Measurements from ENCODE around the gene TRIM62.

TRIM62 gene

DNA sequence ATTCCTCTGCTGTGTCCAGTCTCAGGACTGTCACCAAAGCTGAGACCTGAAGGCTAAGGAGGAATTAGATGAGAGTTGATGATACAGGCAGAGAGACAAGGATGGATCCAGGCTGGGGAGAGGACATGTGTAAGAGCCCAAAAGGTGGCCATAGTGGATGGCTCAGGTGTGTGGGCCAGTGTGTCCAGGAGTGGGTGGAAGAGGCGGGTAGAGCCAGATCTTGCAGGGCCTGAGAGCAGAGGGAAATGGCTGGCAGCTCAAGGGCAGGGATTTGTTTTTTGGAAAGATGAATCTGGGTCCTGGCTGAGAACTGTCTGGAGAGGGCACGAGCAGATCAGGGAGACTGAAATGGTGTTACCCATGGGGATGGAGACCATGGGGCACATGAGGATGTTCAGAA lies 62.8 kb downstream of the TRIM62 start:
- no peak for ATAC-seq
- no peak for TF ChIP-seq ESRRG (CRISPR knock-in tag; IDR thresholded peaks at IDR 0.05)
- TF ChIP-seq TCF4 (CRISPR knock-in tag; IDR thresholded peaks at IDR 0.05; ENCODE audit: borderline replicate concordance): no peak
- no peak for TF ChIP-seq SNAI2 (CRISPR knock-in tag; IDR thresholded peaks at IDR 0.05)
- no peak for TF ChIP-seq ARNTL (CRISPR knock-in tag; IDR thresholded peaks at IDR 0.05; ENCODE audit: borderline replicate concordance, low read depth)
- TF ChIP-seq ZC3H10 (CRISPR knock-in tag; IDR thresholded peaks at IDR 0.05): no peak
- no peak for TF ChIP-seq GLIS3 (CRISPR knock-in tag; IDR thresholded peaks at IDR 0.05)
- TF ChIP-seq PPARA (CRISPR knock-in tag; IDR thresholded peaks at IDR 0.05; ENCODE audit: borderline replicate concordance): no peak
- TF ChIP-seq ISL1 (CRISPR knock-in tag; IDR thresholded peaks at IDR 0.05): no peak

DNA sequence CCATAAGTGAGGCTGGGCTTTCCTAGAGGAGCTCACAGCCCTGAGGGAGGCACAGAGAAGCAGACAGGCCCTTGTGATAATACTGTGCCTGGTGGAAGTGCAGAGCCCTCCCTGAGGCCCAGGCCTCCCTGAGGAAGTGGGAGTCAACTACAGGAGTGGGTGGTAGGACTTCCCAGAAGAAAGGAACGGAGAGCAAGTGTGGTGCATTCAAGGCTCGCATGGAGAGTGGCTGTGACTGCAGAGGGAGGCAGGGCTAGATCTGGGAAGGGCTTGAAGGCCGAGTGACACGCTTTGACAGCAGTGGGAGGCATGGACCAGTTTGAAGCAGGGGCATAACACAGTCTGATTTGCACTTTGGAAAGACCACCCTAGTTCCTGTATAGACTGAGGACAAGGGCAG lies 63.6 kb downstream of the TRIM62 start:
- no peak for ATAC-seq
- TF ChIP-seq ZFP3 (CRISPR knock-in tag; IDR thresholded peaks at IDR 0.05) (no peak), OSR1 (CRISPR knock-in tag; IDR thresholded peaks at IDR 0.05) (no peak), ZNF70 (CRISPR knock-in tag; IDR thresholded peaks at IDR 0.05) (no peak), RARB (CRISPR knock-in tag; IDR thresholded peaks at IDR 0.05) (no peak), CSDC2 (CRISPR knock-in tag; IDR thresholded peaks at IDR 0.05) (no peak)
- TF ChIP-seq, protein P1, sequence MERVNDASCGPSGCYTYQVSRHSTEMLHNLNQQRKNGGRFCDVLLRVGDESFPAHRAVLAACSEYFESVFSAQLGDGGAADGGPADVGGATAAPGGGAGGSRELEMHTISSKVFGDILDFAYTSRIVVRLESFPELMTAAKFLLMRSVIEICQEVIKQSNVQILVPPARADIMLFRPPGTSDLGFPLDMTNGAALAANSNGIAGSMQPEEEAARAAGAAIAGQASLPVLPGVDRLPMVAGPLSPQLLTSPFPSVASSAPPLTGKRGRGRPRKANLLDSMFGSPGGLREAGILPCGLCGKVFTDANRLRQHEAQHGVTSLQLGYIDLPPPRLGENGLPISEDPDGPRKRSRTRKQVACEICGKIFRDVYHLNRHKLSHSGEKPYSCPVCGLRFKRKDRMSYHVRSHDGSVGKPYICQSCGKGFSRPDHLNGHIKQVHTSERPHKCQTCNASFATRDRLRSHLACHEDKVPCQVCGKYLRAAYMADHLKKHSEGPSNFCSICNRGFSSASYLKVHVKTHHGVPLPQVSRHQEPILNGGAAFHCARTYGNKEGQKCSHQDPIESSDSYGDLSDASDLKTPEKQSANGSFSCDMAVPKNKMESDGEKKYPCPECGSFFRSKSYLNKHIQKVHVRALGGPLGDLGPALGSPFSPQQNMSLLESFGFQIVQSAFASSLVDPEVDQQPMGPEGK (CRISPR knock-in tag; IDR thresholded peaks at IDR 0.05; ENCODE audit: borderline replicate concordance): no peak
- TF ChIP-seq, protein P2, sequence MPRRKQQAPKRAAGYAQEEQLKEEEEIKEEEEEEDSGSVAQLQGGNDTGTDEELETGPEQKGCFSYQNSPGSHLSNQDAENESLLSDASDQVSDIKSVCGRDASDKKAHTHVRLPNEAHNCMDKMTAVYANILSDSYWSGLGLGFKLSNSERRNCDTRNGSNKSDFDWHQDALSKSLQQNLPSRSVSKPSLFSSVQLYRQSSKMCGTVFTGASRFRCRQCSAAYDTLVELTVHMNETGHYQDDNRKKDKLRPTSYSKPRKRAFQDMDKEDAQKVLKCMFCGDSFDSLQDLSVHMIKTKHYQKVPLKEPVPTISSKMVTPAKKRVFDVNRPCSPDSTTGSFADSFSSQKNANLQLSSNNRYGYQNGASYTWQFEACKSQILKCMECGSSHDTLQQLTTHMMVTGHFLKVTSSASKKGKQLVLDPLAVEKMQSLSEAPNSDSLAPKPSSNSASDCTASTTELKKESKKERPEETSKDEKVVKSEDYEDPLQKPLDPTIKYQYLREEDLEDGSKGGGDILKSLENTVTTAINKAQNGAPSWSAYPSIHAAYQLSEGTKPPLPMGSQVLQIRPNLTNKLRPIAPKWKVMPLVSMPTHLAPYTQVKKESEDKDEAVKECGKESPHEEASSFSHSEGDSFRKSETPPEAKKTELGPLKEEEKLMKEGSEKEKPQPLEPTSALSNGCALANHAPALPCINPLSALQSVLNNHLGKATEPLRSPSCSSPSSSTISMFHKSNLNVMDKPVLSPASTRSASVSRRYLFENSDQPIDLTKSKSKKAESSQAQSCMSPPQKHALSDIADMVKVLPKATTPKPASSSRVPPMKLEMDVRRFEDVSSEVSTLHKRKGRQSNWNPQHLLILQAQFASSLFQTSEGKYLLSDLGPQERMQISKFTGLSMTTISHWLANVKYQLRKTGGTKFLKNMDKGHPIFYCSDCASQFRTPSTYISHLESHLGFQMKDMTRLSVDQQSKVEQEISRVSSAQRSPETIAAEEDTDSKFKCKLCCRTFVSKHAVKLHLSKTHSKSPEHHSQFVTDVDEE (CRISPR knock-in tag; IDR thresholded peaks at IDR 0.05): no peak

DNA sequence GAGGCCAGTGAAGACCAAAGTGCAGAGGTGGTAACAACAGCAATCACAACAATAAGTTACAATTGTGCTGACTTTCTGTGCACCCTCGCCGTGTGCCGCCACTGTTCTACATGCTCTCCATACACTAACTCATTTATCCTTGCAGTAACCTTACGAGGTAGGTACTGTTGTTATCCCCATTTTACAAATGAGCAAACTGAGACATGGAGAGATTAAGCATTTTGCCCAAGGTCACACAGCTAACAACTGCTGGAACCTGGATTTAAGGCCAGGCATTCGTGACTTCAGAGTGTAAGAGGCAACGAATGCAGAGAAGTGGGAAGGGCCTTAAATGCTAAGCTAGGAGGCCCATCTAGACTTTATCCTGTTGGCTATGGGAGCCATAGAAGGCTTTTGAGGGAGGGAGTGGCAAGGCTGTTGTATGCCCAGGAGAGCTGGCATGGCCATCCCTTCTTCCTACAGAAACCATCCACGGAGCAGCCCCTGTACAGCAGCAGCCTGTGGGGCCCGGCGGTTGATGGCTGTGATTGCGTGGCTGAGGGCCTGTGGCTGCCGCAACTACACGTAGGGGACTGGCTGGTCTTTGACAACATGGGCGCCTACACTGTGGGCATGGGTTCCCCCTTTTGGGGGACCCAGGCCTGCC lies 64.3 kb downstream of the TRIM62 start:
- no peak for ATAC-seq
- TF ChIP-seq ESRRG (CRISPR knock-in tag; IDR thresholded peaks at IDR 0.05) (no peak), SNAI2 (CRISPR knock-in tag; IDR thresholded peaks at IDR 0.05) (no peak), ZC3H10 (CRISPR knock-in tag; IDR thresholded peaks at IDR 0.05) (no peak), ZFP3 (CRISPR knock-in tag; IDR thresholded peaks at IDR 0.05) (no peak), ZNF70 (CRISPR knock-in tag; IDR thresholded peaks at IDR 0.05) (no peak), OSR1 (CRISPR knock-in tag; IDR thresholded peaks at IDR 0.05) (no peak), TOX (CRISPR knock-in tag; IDR thresholded peaks at IDR 0.05; ENCODE audit: borderline replicate concordance) (no peak), ARNTL (CRISPR knock-in tag; IDR thresholded peaks at IDR 0.05; ENCODE audit: borderline replicate concordance, low read depth) (no peak), ISL1 (CRISPR knock-in tag; IDR thresholded peaks at IDR 0.05) (no peak), ZNF8 (CRISPR knock-in tag; IDR thresholded peaks at IDR 0.05) (no peak)
- TF ChIP-seq, protein P3, sequence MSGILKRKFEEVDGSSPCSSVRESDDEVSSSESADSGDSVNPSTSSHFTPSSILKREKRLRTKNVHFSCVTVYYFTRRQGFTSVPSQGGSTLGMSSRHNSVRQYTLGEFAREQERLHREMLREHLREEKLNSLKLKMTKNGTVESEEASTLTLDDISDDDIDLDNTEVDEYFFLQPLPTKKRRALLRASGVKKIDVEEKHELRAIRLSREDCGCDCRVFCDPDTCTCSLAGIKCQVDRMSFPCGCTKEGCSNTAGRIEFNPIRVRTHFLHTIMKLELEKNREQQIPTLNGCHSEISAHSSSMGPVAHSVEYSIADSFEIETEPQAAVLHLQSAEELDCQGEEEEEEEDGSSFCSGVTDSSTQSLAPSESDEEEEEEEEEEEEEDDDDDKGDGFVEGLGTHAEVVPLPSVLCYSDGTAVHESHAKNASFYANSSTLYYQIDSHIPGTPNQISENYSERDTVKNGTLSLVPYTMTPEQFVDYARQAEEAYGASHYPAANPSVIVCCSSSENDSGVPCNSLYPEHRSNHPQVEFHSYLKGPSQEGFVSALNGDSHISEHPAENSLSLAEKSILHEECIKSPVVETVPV (CRISPR knock-in tag; IDR thresholded peaks at IDR 0.05): no peak
- TF ChIP-seq, protein P1 (CRISPR knock-in tag; IDR thresholded peaks at IDR 0.05; ENCODE audit: borderline replicate concordance): no peak
- TF ChIP-seq, protein P4, sequence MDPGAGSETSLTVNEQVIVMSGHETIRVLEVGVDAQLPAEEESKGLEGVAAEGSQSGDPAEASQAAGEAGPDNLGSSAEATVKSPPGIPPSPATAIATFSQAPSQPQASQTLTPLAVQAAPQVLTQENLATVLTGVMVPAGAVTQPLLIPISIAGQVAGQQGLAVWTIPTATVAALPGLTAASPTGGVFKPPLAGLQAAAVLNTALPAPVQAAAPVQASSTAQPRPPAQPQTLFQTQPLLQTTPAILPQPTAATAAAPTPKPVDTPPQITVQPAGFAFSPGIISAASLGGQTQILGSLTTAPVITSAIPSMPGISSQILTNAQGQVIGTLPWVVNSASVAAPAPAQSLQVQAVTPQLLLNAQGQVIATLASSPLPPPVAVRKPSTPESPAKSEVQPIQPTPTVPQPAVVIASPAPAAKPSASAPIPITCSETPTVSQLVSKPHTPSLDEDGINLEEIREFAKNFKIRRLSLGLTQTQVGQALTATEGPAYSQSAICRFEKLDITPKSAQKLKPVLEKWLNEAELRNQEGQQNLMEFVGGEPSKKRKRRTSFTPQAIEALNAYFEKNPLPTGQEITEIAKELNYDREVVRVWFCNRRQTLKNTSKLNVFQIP (CRISPR knock-in tag; IDR thresholded peaks at IDR 0.05; ENCODE audit: borderline replicate concordance, low read depth): no peak
- TF ChIP-seq, protein P2 (CRISPR knock-in tag; IDR thresholded peaks at IDR 0.05): no peak
